HCT116 (cell line): ENCODE measurements around the gene PHF10. TPM values are rescaled to one million over a fixed set of nuclear protein-coding genes. Genes with fewer than 3 reads are reported as not detected.
"Not testable (repeated sequence)": the region's sequence is repeated elsewhere in the genome, so short reads cannot be mapped to it uniquely, and the experiment has no call there.

Experiments used
- ATAC-seq: fragments of 200-7000 bp; cut with Tn5 transposase; 2 replicates; pipeline ENCODE4 v1.9.1; 2020; ENCODE audit warnings: mild to moderate bottlenecking, moderate library complexity
- BruUV-seq: library from RNA; stranded (reverse); fragments of 400-500 nt; replicated peaks from 2 replicates; lab custom pipeline; 2021; lab: Mats Ljungman, UMichigan
- CTCF ChIA-PET: fragments of 300-600 bp; sonication (Branson Sonifier 250); formaldehyde crosslinking; loops from one replicate; lab custom pipeline; 2021; ENCODE audit warnings: antibody characterized with exemption; lab: Charles Lee
- POLR2A ChIA-PET: fragments of 300-600, 350-600 bp; sonication (Branson Sonifier 250); formaldehyde crosslinking; loops from one replicate; lab custom pipeline; 2021; ENCODE audit warnings: antibody characterized with exemption; lab: Charles Lee
- RAD21 ChIA-PET, 2 experiments: fragments of 300-600 bp; sonication (Branson Sonifier 250); formaldehyde crosslinking; loops; one replicate each; lab custom pipeline; 2023; ENCODE audit warnings: low total read pairs in 2 of 2; ENCODE audit not compliant: uncharacterized antibody in 2 of 2, unreplicated experiment in 2 of 2, low non-redundant PET in 1 of 2; lab: Charles Lee
- DNase-seq: peaks from one replicate; pipeline ENCODE4 v3.0.0-alpha.2; 2010; ENCODE audit warnings: low read depth, low spot score
- H2AFZ ChIP-seq: fragments of 200-600 bp; shearing (Covaris generic), sonication (generic); 2 replicates; pipeline ENCODE4 v1.6.1; 2017; ENCODE audit warnings: low read depth, mixed run types, mixed read lengths, antibody characterized with exemption, low read length; ENCODE audit not compliant: poor library complexity, severe bottlenecking
- H3K27ac ChIP-seq: 2 replicates; pipeline ENCODE4 v1.5.1; 2012; ENCODE audit warnings: low read depth, low read length
- H3K27me3 ChIP-seq: fragments of 200-600 bp; sonication (generic); 2 replicates; pipeline ENCODE4 v1.6.1; 2016; ENCODE audit warnings: mixed run types, low read length, mixed read lengths; ENCODE audit not compliant: insufficient read depth
- H3K36me3 ChIP-seq, 2 experiments: fragments of 200-500 bp in 1 of 2; fragments of 200-600 bp in 1 of 2; sonication (Bioruptor generic) in 1 of 2; sonication (generic) in 1 of 2; 2 replicates each; pipeline versions ENCODE4 v1.5.1 to v1.6.1; 2014 to 2016; ENCODE audit warnings: low read length in 2 of 2, inconsistent platforms in 1 of 2, mixed read lengths in 1 of 2, mixed run types in 1 of 2; ENCODE audit not compliant: insufficient read depth in 2 of 2, control insufficient read depth in 1 of 2
- H3K4me1 ChIP-seq, 2 experiments: fragments of 200-600 bp in 1 of 2; sonication (generic) in 1 of 2; 2 replicates each; pipeline versions ENCODE4 v1.5.1 to v1.6.1; 2012 to 2017; ENCODE audit warnings: low read length in 2 of 2, inconsistent platforms in 1 of 2, mild to moderate bottlenecking in 1 of 2, mixed read lengths in 1 of 2, mixed run types in 1 of 2, moderate library complexity in 1 of 2; ENCODE audit not compliant: insufficient read depth in 2 of 2, control insufficient read depth in 1 of 2
- H3K4me2 ChIP-seq: fragments of 200-600 bp; sonication (generic); 2 replicates; pipeline ENCODE4 v1.6.1; 2017; ENCODE audit warnings: mixed run types, low read length, mixed read lengths
- H3K4me3 ChIP-seq, 2 experiments: fragments of 200-600 bp in 1 of 2; sonication (generic) in 1 of 2; replicated peaks in 1 of 2; 2 replicates each; pipeline ENCODE4 v1.5.1; 2011 to 2016; ENCODE audit warnings: low read length in 2 of 2, control low read depth in 1 of 2, low read depth in 1 of 2, mild to moderate bottlenecking in 1 of 2, mixed read lengths in 1 of 2, mixed run types in 1 of 2
- H3K79me2 ChIP-seq: fragments of 200-600 bp; sonication (generic); 2 replicates; pipeline ENCODE4 v1.6.1; 2017; ENCODE audit warnings: mild to moderate bottlenecking, mixed run types, low read length, moderate library complexity, mixed read lengths; ENCODE audit not compliant: insufficient read depth
- H3K9ac ChIP-seq: fragments of 200-600 bp; sonication (generic); 2 replicates; pipeline ENCODE4 v1.6.1; 2016; ENCODE audit warnings: low read length, mixed read lengths
- H3K9me2 ChIP-seq: fragments of 200-600 bp; sonication (generic), shearing (Covaris generic); 2 replicates; pipeline ENCODE4 v1.6.1; 2017; ENCODE audit warnings: mixed run types, mild to moderate bottlenecking, moderate library complexity; ENCODE audit not compliant: insufficient read depth
- H3K9me3 ChIP-seq, 2 experiments: fragments of 200-500 bp in 1 of 2; fragments of 200-600 bp in 1 of 2; sonication (Bioruptor generic) in 1 of 2; sonication (generic) in 1 of 2; 2 replicates each; pipeline ENCODE4 v1.6.1; 2014 to 2017; ENCODE audit warnings: low read length in 2 of 2, mixed read lengths in 2 of 2, inconsistent platforms in 1 of 2, low read depth in 1 of 2, mild to moderate bottlenecking in 1 of 2, mixed run types in 1 of 2, moderate library complexity in 1 of 2; ENCODE audit not compliant: control insufficient read depth in 1 of 2, insufficient read depth in 1 of 2
- H4K20me1 ChIP-seq: fragments of 200-600 bp; sonication (generic), shearing (Covaris generic); 2 replicates; pipeline ENCODE4 v1.6.1; 2017; ENCODE audit warnings: mixed run types, mild to moderate bottlenecking, moderate library complexity; ENCODE audit not compliant: insufficient read depth
- ATF3 ChIP-seq: IDR thresholded peaks from 2 replicates; pipeline ENCODE4 v1.6.1; 2012
- CTCF ChIP-seq, 3 experiments: fragments of 200-600 bp in 1 of 3; sonication (generic) in 1 of 3; IDR thresholded peaks in 2 of 3; conservative IDR thresholded peaks in 1 of 3; 2 replicates each; pipeline ENCODE4 v1.5.1; 2012 to 2017; ENCODE audit warnings: low read depth in 2 of 3, low read length in 2 of 3, antibody characterized with exemption in 1 of 3, borderline replicate concordance in 1 of 3, control low read depth in 1 of 3, mild to moderate bottlenecking in 1 of 3, mixed read lengths in 1 of 3, mixed run types in 1 of 3, moderate library complexity in 1 of 3; ENCODE audit not compliant: insufficient read depth in 1 of 3
- ELF1 ChIP-seq: IDR thresholded peaks from 2 replicates; pipeline ENCODE4 v1.6.1; 2012; ENCODE audit warnings: low read depth, borderline replicate concordance
- RAD21 ChIP-seq: IDR thresholded peaks from 2 replicates; pipeline ENCODE4 v1.6.1; 2012; ENCODE audit warnings: low read depth, mild to moderate bottlenecking
- intact Hi-C: fragments of 100-400 bp; cut with micrococcal nuclease; formaldehyde crosslinking; loops from 2 replicates; pipeline ENCODE4 v1.10.0; 2022
- total RNA-seq: library from RNA; stranded (reverse); gene quantifications from one replicate; pipeline ENCODE4 v1.2.1, GENCODE V29; 2021; ENCODE audit not compliant: unreplicated experiment

Gene PHF10
- total RNA-seq, 1 experiment from 2014 or later = 45.5 TPM

DNA sequence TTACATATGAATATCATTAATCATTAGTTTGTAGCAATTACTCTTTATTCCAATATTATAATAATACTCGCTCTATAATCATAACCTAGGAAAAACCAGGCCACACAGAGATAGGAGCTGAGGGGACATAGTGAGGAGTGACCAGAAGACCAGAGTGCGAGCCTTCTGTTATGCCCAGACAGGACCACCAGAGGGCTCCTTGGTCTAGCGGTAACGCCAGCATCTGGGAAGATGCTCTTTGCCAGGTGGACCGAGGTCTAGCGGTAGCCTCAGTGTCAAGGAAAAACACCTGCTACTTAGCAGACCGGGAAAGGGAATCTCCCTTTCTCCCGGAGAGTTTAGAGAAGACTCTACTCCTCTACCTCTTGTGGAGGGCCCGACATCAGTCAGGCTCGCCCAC lies 27.2 kb downstream of the PHF10 start:
- H3K9me2 ChIP-seq, H3K9me3 ChIP-seq, H3K4me2 ChIP-seq, H3K4me1 ChIP-seq, H3K27ac ChIP-seq, ATAC-seq, H3K4me3 ChIP-seq, H3K27me3 ChIP-seq, DNase-seq, H4K20me1 ChIP-seq, H2AFZ ChIP-seq, H3K36me3 ChIP-seq, intact Hi-C loops, POLR2A ChIA-PET, CTCF ChIA-PET, BruUV-seq, RAD21 ChIA-PET, H3K9ac ChIP-seq: not testable (repeated sequence)
- TF ChIP-seq RAD21 (peak; percentile 40), CTCF (IDR thresholded peaks at IDR 0.05 in 2 of 3, conservative IDR thresholded peaks at IDR 0.05 in 1 of 3; ENCODE audit: borderline replicate concordance in 1 of 3, insufficient read depth in 1 of 3, low read depth in 2 of 3, low read length in 2 of 3) (peak; percentile 19 to 56 (median 44); a peak in 5 of 6 replicates)
- peaks cover 72% of the 10 kb centered on the region for H3K79me2 ChIP-seq

DNA sequence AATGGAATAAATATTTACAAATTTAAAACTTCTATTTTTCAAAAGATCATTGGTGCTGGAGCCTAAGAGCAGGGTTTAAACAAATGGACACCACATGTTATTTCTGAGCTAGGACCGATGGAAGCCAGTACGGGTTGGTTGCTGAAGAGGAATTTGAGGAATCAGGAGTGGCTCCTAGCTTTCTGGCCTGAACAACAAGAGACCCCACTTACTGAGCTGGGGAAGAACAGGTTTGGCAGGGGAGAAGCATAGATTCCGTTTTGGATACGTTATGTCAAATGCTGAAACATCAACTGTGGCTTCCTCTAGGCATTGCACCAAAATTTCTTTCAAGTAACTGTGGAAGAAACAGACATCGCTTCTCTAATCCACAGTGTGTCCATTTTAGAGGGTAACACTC lies 29.2 kb downstream of the PHF10 start:
- H3K4me1 ChIP-seq = peaks cover 2 to 7% of the 10 kb centered on the region in 2 experiments; a peak in 2 of 4 replicates
- H3K79me2 ChIP-seq = peaks cover 69% of the 10 kb centered on the region; the same call in 1 of the 2 replicates
- no peak for TF ChIP-seq ELF1
- TF ChIP-seq ATF3 = no peak
- no peak for TF ChIP-seq CTCF (IDR thresholded peaks at IDR 0.05 in 2 of 3, conservative IDR thresholded peaks at IDR 0.05 in 1 of 3; ENCODE audit: borderline replicate concordance in 1 of 3, insufficient read depth in 1 of 3, low read depth in 2 of 3, low read length in 2 of 3)
- no peak for DNase-seq
- H4K20me1 ChIP-seq = no peaks in the 10 kb centered on the region
- H3K9me3 ChIP-seq = peaks cover 0 to 6% of the 10 kb centered on the region in 2 experiments; a peak in 1 of 4 replicates
- ChIA-PET POLR2A (no interaction called here), RAD21 (no interaction called here), CTCF (no interaction called here)
- intact Hi-C loops = no loop called here
- no peak overlapping the region for H3K27ac ChIP-seq
- H3K27me3 ChIP-seq = no peaks in the 10 kb centered on the region
- BruUV-seq = no TSS peak
- no peak overlapping the region for H3K4me2 ChIP-seq
- no peak overlapping the region for H3K9ac ChIP-seq
- H3K36me3 ChIP-seq = peaks cover 0 to 8% of the 10 kb centered on the region in 2 experiments; a peak in 1 of 4 replicates
- no peak overlapping the region for H2AFZ ChIP-seq
- no peak overlapping the region for H3K4me3 ChIP-seq
- H3K9me2 ChIP-seq = no peaks in the 10 kb centered on the region
- no peak for ATAC-seq
